DOHH2 (cell line): ENCODE results near the gene AUTS2.

Experiments used
- EZH2phosphoT487 ChIP-seq: fragments of 200-600 bp; sonication (generic); IDR thresholded peaks from 2 replicates; pipeline ENCODE4 v1.6.1; 2017; ENCODE audit warnings: borderline replicate concordance, mild to moderate bottlenecking, antibody characterized with exemption, low read length, moderate library complexity, mixed read lengths
- TF ChIP-seq, protein P1 (sequence below): fragments of 200-600 bp; sonication (generic); IDR thresholded peaks from one replicate; pipeline ENCODE4 v1.5.1; 2014; ENCODE audit warnings: antibody characterized with exemption, mild to moderate bottlenecking, low read depth, low read length; ENCODE audit not compliant: poor library complexity, severe bottlenecking

DNA sequence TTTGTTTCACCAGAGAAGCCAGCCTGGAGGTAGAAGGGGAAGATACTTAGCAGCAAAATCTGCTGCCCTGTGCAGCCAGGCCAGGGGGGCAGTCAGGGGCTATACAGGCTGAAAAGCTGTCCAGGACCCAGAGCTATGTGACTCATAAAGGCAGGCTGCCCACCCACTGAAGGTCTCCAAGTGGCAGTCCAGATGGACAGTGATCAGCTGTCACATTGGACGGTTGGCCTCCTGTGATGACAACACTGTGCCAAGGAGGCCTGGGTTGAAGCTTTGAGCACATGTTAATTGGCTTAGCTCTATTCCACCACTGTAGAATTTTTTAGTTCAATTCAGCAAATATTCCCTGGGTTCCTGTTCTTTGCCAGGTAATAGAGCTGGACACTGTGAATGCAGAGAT is 956.4 kb downstream of the AUTS2 start:
- TF ChIP-seq, protein P1, sequence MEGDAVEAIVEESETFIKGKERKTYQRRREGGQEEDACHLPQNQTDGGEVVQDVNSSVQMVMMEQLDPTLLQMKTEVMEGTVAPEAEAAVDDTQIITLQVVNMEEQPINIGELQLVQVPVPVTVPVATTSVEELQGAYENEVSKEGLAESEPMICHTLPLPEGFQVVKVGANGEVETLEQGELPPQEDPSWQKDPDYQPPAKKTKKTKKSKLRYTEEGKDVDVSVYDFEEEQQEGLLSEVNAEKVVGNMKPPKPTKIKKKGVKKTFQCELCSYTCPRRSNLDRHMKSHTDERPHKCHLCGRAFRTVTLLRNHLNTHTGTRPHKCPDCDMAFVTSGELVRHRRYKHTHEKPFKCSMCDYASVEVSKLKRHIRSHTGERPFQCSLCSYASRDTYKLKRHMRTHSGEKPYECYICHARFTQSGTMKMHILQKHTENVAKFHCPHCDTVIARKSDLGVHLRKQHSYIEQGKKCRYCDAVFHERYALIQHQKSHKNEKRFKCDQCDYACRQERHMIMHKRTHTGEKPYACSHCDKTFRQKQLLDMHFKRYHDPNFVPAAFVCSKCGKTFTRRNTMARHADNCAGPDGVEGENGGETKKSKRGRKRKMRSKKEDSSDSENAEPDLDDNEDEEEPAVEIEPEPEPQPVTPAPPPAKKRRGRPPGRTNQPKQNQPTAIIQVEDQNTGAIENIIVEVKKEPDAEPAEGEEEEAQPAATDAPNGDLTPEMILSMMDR: no peak
- TF ChIP-seq EZH2phosphoT487: no peak
